Neural crest cell (in vitro differentiated cells): ENCODE data around the gene IBTK. TPM values are rescaled to one million over a fixed set of nuclear protein-coding genes. Genes with fewer than 3 reads are reported as not detected.

ENCODE experiments used
- DNase-seq: peaks from one replicate; pipeline ENCODE4 v3.0.0; 2021; ENCODE audit warnings: low read depth, mixed read lengths, low spot score
- H3K27ac Mint-ChIP-seq: one replicate; pipeline ENCODE4 v1.8.0; 2021; ENCODE audit warnings: mild to moderate bottlenecking, mixed read lengths; ENCODE audit not compliant: unreplicated experiment
- H3K27me3 Mint-ChIP-seq: 2 replicates; pipeline ENCODE4 v1.8.0; 2021; ENCODE audit warnings: low read depth, mild to moderate bottlenecking, mixed read lengths
- H3K36me3 Mint-ChIP-seq: 2 replicates; pipeline ENCODE4 v1.8.0; 2021; ENCODE audit warnings: low read depth, mild to moderate bottlenecking, mixed read lengths
- H3K4me1 Mint-ChIP-seq: 2 replicates; pipeline ENCODE4 v1.8.0; 2021; ENCODE audit warnings: mixed read lengths
- H3K4me3 Mint-ChIP-seq: one replicate; pipeline ENCODE4 v1.8.0; 2021; ENCODE audit warnings: mild to moderate bottlenecking, mixed read lengths
- H3K9me3 Mint-ChIP-seq: 2 replicates; pipeline ENCODE4 v1.8.0; 2021; ENCODE audit warnings: mixed read lengths
- CTCF ChIP-seq: fragments of 200-600 bp; sonication (generic); conservative IDR thresholded peaks from 2 replicates; pipeline ENCODE4 v1.5.0; 2021; ENCODE audit warnings: antibody characterized with exemption, mild to moderate bottlenecking
- total RNA-seq: library from RNA; stranded (reverse); gene quantifications from 2 replicates; pipeline ENCODE4 v1.2.1, GENCODE V29; 2021

Gene IBTK
- total RNA-seq, 1 donor from 2014 or later = 26.5 TPM

- Mint-ChIP-seq H3K27me3 (no peaks in the 10 kb centered on the region), H3K4me3 (no peak overlapping the region), H3K27ac (peak overlapping the region; percentile 75), H3K4me1 (peaks cover 21% of the 10 kb centered on the region), H3K36me3 (peaks cover 2% of the 10 kb centered on the region), H3K9me3 (peaks cover 9% of the 10 kb centered on the region)
- DNase-seq = no peak
- TF ChIP-seq CTCF = no peak
Observed at GRCh38 chr6:82145926-82146452, 101.6 kb downstream of the IBTK start.

- H3K27ac Mint-ChIP-seq = peak overlapping the region; percentile 40
Observed at GRCh38 chr6:82144852-82145340, 102.6 kb downstream of the IBTK start.

GRCh38 chr6:82144007-82144851, 103.3 kb downstream of the IBTK start:
- peaks cover 9% of the 10 kb centered on the region for H3K9me3 Mint-ChIP-seq
- TF ChIP-seq CTCF = no peak
- H3K36me3 Mint-ChIP-seq = no peaks in the 10 kb centered on the region
- DNase-seq = no peak
- peaks cover 21% of the 10 kb centered on the region for H3K4me1 Mint-ChIP-seq
- H3K27me3 Mint-ChIP-seq = no peaks in the 10 kb centered on the region
- H3K4me3 Mint-ChIP-seq = no peak overlapping the region
- H3K27ac Mint-ChIP-seq = peak overlapping the region; percentile 81

More at GRCh38 chr6:82144852-82145340, 102.6 kb downstream of the IBTK start:
- H3K4me3 Mint-ChIP-seq = no peak overlapping the region
- H3K27me3 Mint-ChIP-seq = no peaks in the 10 kb centered on the region
- TF ChIP-seq CTCF = no peak
- H3K36me3 Mint-ChIP-seq = peaks cover 2% of the 10 kb centered on the region
- H3K4me1 Mint-ChIP-seq = peaks cover 21% of the 10 kb centered on the region
- no peak for DNase-seq
- peaks cover 9% of the 10 kb centered on the region for H3K9me3 Mint-ChIP-seq

GRCh38 chr6:82143041-82143481, 104.5 kb downstream of the IBTK start:
- H3K27me3 Mint-ChIP-seq = no peaks in the 10 kb centered on the region
- peaks cover 21% of the 10 kb centered on the region for H3K4me1 Mint-ChIP-seq
- no peak overlapping the region for H3K27ac Mint-ChIP-seq
- peaks cover 9% of the 10 kb centered on the region for H3K9me3 Mint-ChIP-seq
- DNase-seq = no peak
- no peak for TF ChIP-seq CTCF
- no peaks in the 10 kb centered on the region for H3K36me3 Mint-ChIP-seq
- H3K4me3 Mint-ChIP-seq = no peak overlapping the region

GRCh38 chr6:82142524-82142923, 105.0 kb downstream of the IBTK start:
- Mint-ChIP-seq H3K36me3 (no peaks in the 10 kb centered on the region), H3K4me3 (no peak overlapping the region), H3K9me3 (peaks cover 8% of the 10 kb centered on the region), H3K27ac (no peak overlapping the region), H3K27me3 (no peaks in the 10 kb centered on the region), H3K4me1 (peaks cover 21% of the 10 kb centered on the region)
- DNase-seq = no peak
- TF ChIP-seq CTCF = no peak
